Nephron progenitor cell (in vitro differentiated cells): ENCODE measurements around the gene COX6A2.

Experiments
- DNase-seq: peaks from one replicate; pipeline ENCODE4 v3.0.0; 2021
- H3K27ac Mint-ChIP-seq: 2 replicates; pipeline ENCODE4 v1.8.0; 2021; ENCODE audit warnings: mild to moderate bottlenecking, moderate library complexity, mixed read lengths
- H3K27me3 Mint-ChIP-seq: 2 replicates; pipeline ENCODE4 v1.8.0; 2021; ENCODE audit warnings: mild to moderate bottlenecking, low read depth, mixed read lengths; ENCODE audit not compliant: poor library complexity
- H3K36me3 Mint-ChIP-seq: 2 replicates; pipeline ENCODE4 v1.8.0; 2021; ENCODE audit warnings: low read depth, mixed read lengths
- H3K4me1 Mint-ChIP-seq: 2 replicates; pipeline ENCODE4 v1.8.0; 2021; ENCODE audit warnings: mixed read lengths
- H3K4me3 Mint-ChIP-seq: 2 replicates; pipeline ENCODE4 v1.8.0; 2021; ENCODE audit warnings: mild to moderate bottlenecking, moderate library complexity, mixed read lengths
- H3K9me3 Mint-ChIP-seq: 2 replicates; pipeline ENCODE4 v1.8.0; 2021; ENCODE audit warnings: mild to moderate bottlenecking, moderate library complexity, mixed read lengths
- CTCF ChIP-seq: fragments of 200-600 bp; sonication (generic); IDR thresholded peaks from 2 replicates; pipeline ENCODE4 v1.5.0; 2021; ENCODE audit warnings: antibody characterized with exemption

The COX6A2 gene

GRCh38 chr16:31458844-31459686 is 30.9 kb upstream of the COX6A2 start, which contains the start of gene ARMC5:
ARMC5 (plus strand) TSS chr16:31459501; CDS start chr16:31459525, 24 bp downstream.
- no peak for TF ChIP-seq CTCF
- H3K4me3 Mint-ChIP-seq = peak within 1 kb of the TSS; percentile 89
- H3K9me3 Mint-ChIP-seq = no peaks in the 10 kb centered on the region
- H3K27me3 Mint-ChIP-seq = no peaks in the 10 kb centered on the region
- DNase-seq = peak; percentile 95
- H3K27ac Mint-ChIP-seq = peak within 1 kb of the TSS; percentile 98
- peaks cover 53% of the 10 kb centered on the region for H3K4me1 Mint-ChIP-seq
- H3K36me3 Mint-ChIP-seq = peaks cover 6% of the 10 kb centered on the region

GRCh38 chr16:31458073-31458843 is 30.1 kb upstream of the COX6A2 start:
- Mint-ChIP-seq H3K36me3 (no peaks in the 10 kb centered on the region), H3K4me1 (peaks cover 61% of the 10 kb centered on the region), H3K4me3 (peak overlapping the region; percentile 89), H3K27me3 (no peaks in the 10 kb centered on the region), H3K27ac (peak overlapping the region; percentile 97), H3K9me3 (no peaks in the 10 kb centered on the region)
- TF ChIP-seq CTCF = peak; percentile 1
- peak; percentile 57 for DNase-seq

GRCh38 chr16:31456988-31457360 is 28.8 kb upstream of the COX6A2 start:
- no peak for TF ChIP-seq CTCF
- no peaks in the 10 kb centered on the region for H3K9me3 Mint-ChIP-seq
- H3K36me3 Mint-ChIP-seq = no peaks in the 10 kb centered on the region
- DNase-seq = no peak
- peaks cover 73% of the 10 kb centered on the region for H3K4me1 Mint-ChIP-seq
- H3K4me3 Mint-ChIP-seq = peak overlapping the region; percentile 30
- H3K27ac Mint-ChIP-seq = no peak overlapping the region
- no peaks in the 10 kb centered on the region for H3K27me3 Mint-ChIP-seq

GRCh38 chr16:31455601-31456314 is 27.6 kb upstream of the COX6A2 start:
- DNase-seq = no peak
- H3K4me1 Mint-ChIP-seq = peaks cover 78% of the 10 kb centered on the region
- no peaks in the 10 kb centered on the region for H3K9me3 Mint-ChIP-seq
- no peaks in the 10 kb centered on the region for H3K27me3 Mint-ChIP-seq
- H3K4me3 Mint-ChIP-seq = peak overlapping the region; percentile 59
- TF ChIP-seq CTCF = no peak
- no peaks in the 10 kb centered on the region for H3K36me3 Mint-ChIP-seq
- peak overlapping the region; percentile 54 for H3K27ac Mint-ChIP-seq

GRCh38 chr16:31453255-31454204 is 25.4 kb upstream of the COX6A2 start:
- Mint-ChIP-seq H3K36me3 (no peaks in the 10 kb centered on the region), H3K4me3 (peak overlapping the region; percentile 52)

More at GRCh38 chr16:31453255-31454204, 25.4 kb upstream of the COX6A2 start:
- no peak for TF ChIP-seq CTCF
- Mint-ChIP-seq H3K27me3 (no peaks in the 10 kb centered on the region), H3K27ac (peak overlapping the region; percentile 89), H3K9me3 (no peaks in the 10 kb centered on the region), H3K4me1 (peaks cover 75% of the 10 kb centered on the region)
- DNase-seq = peak; percentile 70
